Fibroblast of lung (primary cell): ENCODE results near the gene PSMD11.

Source experiments
- EZH2 ChIP-seq: IDR thresholded peaks from 2 replicates; pipeline ENCODE4 v1.5.1; 2012; ENCODE audit warnings: low read length, control low read depth, mild to moderate bottlenecking; ENCODE audit errors: missing control alignments
- TF ChIP-seq, protein P1 (sequence below), 2 donors: IDR thresholded peaks in 1 of 2; conservative IDR thresholded peaks in 1 of 2; 1 replicate in 1 of 2; 2 replicates in 1 of 2; pipeline ENCODE4 v1.5.1; 2011 to 2012; ENCODE audit warnings: low read length in 2 of 2, control low read depth in 1 of 2, inconsistent platforms in 1 of 2, low read depth in 1 of 2, mild to moderate bottlenecking in 1 of 2

DNA sequence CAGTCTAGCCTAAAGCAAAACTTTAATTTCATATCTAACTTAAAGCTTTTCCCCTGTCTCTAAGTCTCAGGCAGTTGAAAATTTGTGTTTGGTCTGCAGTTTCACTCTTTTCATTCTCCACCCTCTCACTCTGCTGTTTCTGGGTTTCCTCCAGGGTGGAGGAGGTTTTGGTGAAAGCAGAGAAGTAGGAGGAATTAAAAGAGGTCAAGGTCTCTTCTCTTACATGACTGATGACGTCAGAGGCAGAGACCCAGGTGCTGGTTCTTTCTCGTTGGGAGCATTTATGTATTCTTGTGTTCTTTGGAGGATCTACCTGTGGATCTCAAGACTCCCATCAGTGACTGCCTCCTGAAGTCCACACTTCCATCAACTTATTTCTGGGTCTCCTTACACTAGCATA, 2.4 kb upstream of the PSMD11 start:
- TF ChIP-seq, protein P1, sequence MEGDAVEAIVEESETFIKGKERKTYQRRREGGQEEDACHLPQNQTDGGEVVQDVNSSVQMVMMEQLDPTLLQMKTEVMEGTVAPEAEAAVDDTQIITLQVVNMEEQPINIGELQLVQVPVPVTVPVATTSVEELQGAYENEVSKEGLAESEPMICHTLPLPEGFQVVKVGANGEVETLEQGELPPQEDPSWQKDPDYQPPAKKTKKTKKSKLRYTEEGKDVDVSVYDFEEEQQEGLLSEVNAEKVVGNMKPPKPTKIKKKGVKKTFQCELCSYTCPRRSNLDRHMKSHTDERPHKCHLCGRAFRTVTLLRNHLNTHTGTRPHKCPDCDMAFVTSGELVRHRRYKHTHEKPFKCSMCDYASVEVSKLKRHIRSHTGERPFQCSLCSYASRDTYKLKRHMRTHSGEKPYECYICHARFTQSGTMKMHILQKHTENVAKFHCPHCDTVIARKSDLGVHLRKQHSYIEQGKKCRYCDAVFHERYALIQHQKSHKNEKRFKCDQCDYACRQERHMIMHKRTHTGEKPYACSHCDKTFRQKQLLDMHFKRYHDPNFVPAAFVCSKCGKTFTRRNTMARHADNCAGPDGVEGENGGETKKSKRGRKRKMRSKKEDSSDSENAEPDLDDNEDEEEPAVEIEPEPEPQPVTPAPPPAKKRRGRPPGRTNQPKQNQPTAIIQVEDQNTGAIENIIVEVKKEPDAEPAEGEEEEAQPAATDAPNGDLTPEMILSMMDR (conservative IDR thresholded peaks at IDR 0.05 in 1 of 2, IDR thresholded peaks at IDR 0.05 in 1 of 2; ENCODE audit: low read depth in 1 of 2, low read length in 2 of 2), result no peak
- TF ChIP-seq EZH2, result no peak
